BJ (cell line): Measurements from ENCODE around the gene CBLN3. TPM values are rescaled to one million over a fixed set of nuclear protein-coding genes. Genes with fewer than 3 reads are reported as not detected.

Experiments
- CTCF ChIA-PET: fragments of 350-600 bp; formaldehyde crosslinking; extraction: SDS; loops from one replicate; lab custom pipeline; 2021; ENCODE audit warnings: antibody characterized with exemption, inconsistent platforms; lab: Yijun Ruan, JAX
- POLR2A ChIA-PET: fragments of 300-600 bp; sonication (Branson Sonifier 250); formaldehyde crosslinking; extraction: SDS; loops from one replicate; lab custom pipeline; 2021; ENCODE audit warnings: antibody characterized with exemption; lab: Charles Lee
- DNase-seq: peaks from one replicate; pipeline ENCODE4 v3.0.0-alpha.2; 2011; ENCODE audit warnings: low read depth
- H3K27me3 ChIP-seq: 2 replicates; pipeline ENCODE4 v1.6.0; 2011; ENCODE audit warnings: low read length; ENCODE audit not compliant: control insufficient read depth, insufficient read depth
- H3K36me3 ChIP-seq: 2 replicates; pipeline ENCODE4 v1.5.1; 2011; ENCODE audit warnings: low read length; ENCODE audit not compliant: control insufficient read depth, insufficient read depth
- H3K4me3 ChIP-seq: 2 replicates; pipeline ENCODE4 v1.5.1; 2011; ENCODE audit warnings: low read depth, mild to moderate bottlenecking, control low read depth, low read length
- CTCF ChIP-seq: IDR thresholded peaks from 2 replicates; pipeline ENCODE4 v1.5.1; 2011; ENCODE audit warnings: low read depth, mild to moderate bottlenecking, control low read depth, inconsistent platforms, low read length, moderate library complexity; ENCODE audit not compliant: insufficient read depth
- polyA plus RNA-seq: library from polyadenylated mRNA; depleted of rRNA; stranded (reverse); fragments of >200 nt; gene quantifications from 2 replicates; pipeline ENCODE4 v1.2.3, GENCODE V29; 2011

The CBLN3 gene
- polyA plus RNA-seq, 1 experiment: 8.6 TPM

- ChIA-PET POLR2A (interaction anchor here (0.7 to 1.2 kb wide), 2 partner anchors 14 to 39 kb away, joined by 3 read pairs; no protein-coding TSS in a partner anchor), CTCF (interaction anchor here (0.6 to 4.8 kb wide), 7 partner anchors 9 to 51 kb away, joined by 3 to 28 read pairs (median 4); partner anchors contain the start of genes ADCY4 and NYNRIN)
These were observed 49.3 kb downstream of the CBLN3 start for GRCh38 chr14:24379907-24380730.

GRCh38 chr14:24378981-24379906 is 50.2 kb downstream of the CBLN3 start:
- Histone ChIP-seq H3K36me3 (peaks cover 27% of the 10 kb centered on the region), H3K27me3 (no peaks in the 10 kb centered on the region), H3K4me3 (no peak overlapping the region)
- CTCF ChIA-PET: interaction anchor here (0.8 to 4.8 kb wide), 12 partner anchors 8 to 58 kb away, joined by 3 to 28 read pairs (median 4); partner anchors contain the start of genes ADCY4 and NYNRIN
- POLR2A ChIA-PET: interaction anchor here (0.7 to 0.8 kb wide), 3 partner anchors 9 to 118 kb away, joined by 3 read pairs; no protein-coding TSS in a partner anchor
- DNase-seq: no peak
- TF ChIP-seq CTCF: no peak

More at GRCh38 chr14:24379907-24380730, 49.3 kb downstream of the CBLN3 start:
- TF ChIP-seq CTCF: no peak
- H3K27me3 ChIP-seq: no peaks in the 10 kb centered on the region
- no peak overlapping the region for H3K4me3 ChIP-seq
- peaks cover 24% of the 10 kb centered on the region for H3K36me3 ChIP-seq
- DNase-seq: no peak

GRCh38 chr14:24378327-24378726 is 51.1 kb downstream of the CBLN3 start:
- CTCF ChIA-PET: interaction anchor here (0.6 to 4.8 kb wide), 7 partner anchors 8 to 270 kb away, joined by 3 to 28 read pairs (median 5); partner anchors contain the start of gene ADCY4
- Histone ChIP-seq H3K27me3 (no peaks in the 10 kb centered on the region), H3K36me3 (peaks cover 34% of the 10 kb centered on the region), H3K4me3 (no peak overlapping the region)
- POLR2A ChIA-PET: interaction anchor here (0.7 to 0.8 kb wide), 2 partner anchors 10 to 117 kb away, joined by 3 read pairs; no protein-coding TSS in a partner anchor
- TF ChIP-seq CTCF: no peak
- DNase-seq: no peak

- CTCF ChIA-PET: interaction anchor here (0.6 to 4.8 kb wide), 6 partner anchors 8 to 270 kb away, joined by 3 to 28 read pairs (median 6); partner anchors contain the start of gene ADCY4
- H3K4me3 ChIP-seq: no peak overlapping the region
- no peak for TF ChIP-seq CTCF
- POLR2A ChIA-PET: no interaction called here
- H3K36me3 ChIP-seq: peaks cover 40% of the 10 kb centered on the region
- no peaks in the 10 kb centered on the region for H3K27me3 ChIP-seq
- no peak for DNase-seq
These were observed 51.8 kb downstream of the CBLN3 start for GRCh38 chr14:24377657-24378056.
